Measurements from ENCODE around the gene ST7L. TPM values are rescaled to one million over a fixed set of nuclear protein-coding genes. Genes with fewer than 3 reads are reported as not detected.

Gene ST7L
- total RNA-seq, 2 experiments from 2014 or later = 25.5 to 29.8 TPM

DNA sequence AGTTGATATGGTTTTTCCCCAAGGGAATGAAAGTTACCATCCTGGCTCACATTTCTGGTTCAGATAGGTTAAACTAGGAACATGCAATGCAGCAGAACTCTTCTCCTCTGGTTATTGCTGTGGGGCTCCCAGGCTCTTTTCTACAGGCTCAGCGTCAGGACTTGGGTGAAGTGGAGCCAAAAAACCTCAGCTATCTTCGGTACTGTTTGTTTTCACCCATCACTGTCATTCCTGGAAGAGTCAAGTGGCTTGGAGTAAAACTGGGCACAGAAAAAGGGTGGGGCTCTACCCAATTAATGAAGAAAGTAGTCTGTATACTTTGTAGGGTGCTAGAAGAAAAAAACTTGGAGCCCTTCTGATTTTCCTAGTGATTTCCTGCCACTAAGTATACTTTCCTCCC is 100.8 kb downstream of the ST7L start:
- H3K36me3 ChIP-seq (ENCODE audit: insufficient read depth, low read length) = no peaks in the 10 kb centered on the region
- no peaks in the 10 kb centered on the region for H3K9me3 ChIP-seq (ENCODE audit: control insufficient read depth in 1 of 2, insufficient read depth in 1 of 2, low read length in 2 of 2)
- intact Hi-C loops (cut with DNase I, micrococcal nuclease) = no loop called here
- H3K27me3 Mint-ChIP-seq = no peaks in the 10 kb centered on the region
- no peaks in the 10 kb centered on the region for H3K36me3 Mint-ChIP-seq (ENCODE audit: low read depth)
- ATAC-seq (ENCODE audit: poor library complexity) (no peak), DNase-seq (no peak)
- no peak overlapping the region for H3K4me3 Mint-ChIP-seq
- H3K27ac Mint-ChIP-seq = no peak overlapping the region
- H3K27ac ChIP-seq (ENCODE audit: low read depth in 1 of 2, low read length in 2 of 2) = no peak overlapping the region
- H3K9me3 Mint-ChIP-seq = no peaks in the 10 kb centered on the region
- H3K4me1 Mint-ChIP-seq (ENCODE audit: low read depth) = no peaks in the 10 kb centered on the region
- H3K27me3 ChIP-seq (ENCODE audit: control insufficient read depth in 1 of 2, insufficient read depth in 2 of 2, low read length in 2 of 2) = no peaks in the 10 kb centered on the region
- no peak overlapping the region for H3K4me3 ChIP-seq (ENCODE audit: low read length)
- POLR2A ChIA-PET = no interaction called here
- H3K4me1 ChIP-seq (ENCODE audit: insufficient read depth, low read length) = no peaks in the 10 kb centered on the region
- TF ChIP-seq, protein P1, sequence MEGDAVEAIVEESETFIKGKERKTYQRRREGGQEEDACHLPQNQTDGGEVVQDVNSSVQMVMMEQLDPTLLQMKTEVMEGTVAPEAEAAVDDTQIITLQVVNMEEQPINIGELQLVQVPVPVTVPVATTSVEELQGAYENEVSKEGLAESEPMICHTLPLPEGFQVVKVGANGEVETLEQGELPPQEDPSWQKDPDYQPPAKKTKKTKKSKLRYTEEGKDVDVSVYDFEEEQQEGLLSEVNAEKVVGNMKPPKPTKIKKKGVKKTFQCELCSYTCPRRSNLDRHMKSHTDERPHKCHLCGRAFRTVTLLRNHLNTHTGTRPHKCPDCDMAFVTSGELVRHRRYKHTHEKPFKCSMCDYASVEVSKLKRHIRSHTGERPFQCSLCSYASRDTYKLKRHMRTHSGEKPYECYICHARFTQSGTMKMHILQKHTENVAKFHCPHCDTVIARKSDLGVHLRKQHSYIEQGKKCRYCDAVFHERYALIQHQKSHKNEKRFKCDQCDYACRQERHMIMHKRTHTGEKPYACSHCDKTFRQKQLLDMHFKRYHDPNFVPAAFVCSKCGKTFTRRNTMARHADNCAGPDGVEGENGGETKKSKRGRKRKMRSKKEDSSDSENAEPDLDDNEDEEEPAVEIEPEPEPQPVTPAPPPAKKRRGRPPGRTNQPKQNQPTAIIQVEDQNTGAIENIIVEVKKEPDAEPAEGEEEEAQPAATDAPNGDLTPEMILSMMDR (IDR thresholded peaks at IDR 0.05) = no peak
- CTCF ChIA-PET = no interaction called here

DNA sequence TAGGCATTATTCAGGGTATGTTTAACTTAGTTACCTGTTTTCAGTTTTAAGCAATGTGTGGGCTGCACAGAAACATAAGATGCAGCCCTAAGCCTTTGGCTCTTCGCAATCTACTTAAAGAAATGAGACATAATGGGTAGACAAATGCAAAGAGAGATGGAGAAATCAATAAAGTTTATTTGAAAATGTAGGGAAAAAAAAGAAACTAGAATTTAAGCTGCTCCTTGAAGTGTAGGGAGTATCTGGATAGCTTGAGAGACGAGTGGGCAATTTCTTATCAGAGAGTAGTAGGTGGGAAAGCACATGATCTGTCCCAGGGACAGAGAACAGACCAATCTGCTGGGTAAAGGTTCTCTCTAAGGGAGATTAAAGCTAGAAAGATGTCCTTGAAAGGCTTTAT is 101.3 kb downstream of the ST7L start:
- Mint-ChIP-seq H3K27me3 (no peaks in the 10 kb centered on the region), H3K36me3 (ENCODE audit: low read depth) (no peaks in the 10 kb centered on the region), H3K4me1 (ENCODE audit: low read depth) (no peaks in the 10 kb centered on the region), H3K27ac (no peak overlapping the region), H3K4me3 (no peak overlapping the region), H3K9me3 (no peaks in the 10 kb centered on the region)
- H3K9me3 ChIP-seq (ENCODE audit: control insufficient read depth in 1 of 2, insufficient read depth in 1 of 2, low read length in 2 of 2) = no peaks in the 10 kb centered on the region
- H3K27ac ChIP-seq (ENCODE audit: low read depth in 1 of 2, low read length in 2 of 2) = no peak overlapping the region
- H3K27me3 ChIP-seq (ENCODE audit: control insufficient read depth in 1 of 2, insufficient read depth in 2 of 2, low read length in 2 of 2) = no peaks in the 10 kb centered on the region
- no peak for DNase-seq
- POLR2A ChIA-PET = no interaction called here
- H3K4me1 ChIP-seq (ENCODE audit: insufficient read depth, low read length) = no peaks in the 10 kb centered on the region
- no peak for ATAC-seq (ENCODE audit: poor library complexity)
- no peaks in the 10 kb centered on the region for H3K36me3 ChIP-seq (ENCODE audit: insufficient read depth, low read length)
- no peak overlapping the region for H3K4me3 ChIP-seq (ENCODE audit: low read length)
- intact Hi-C loops (cut with DNase I, micrococcal nuclease) = no loop called here
- TF ChIP-seq, protein P1 (IDR thresholded peaks at IDR 0.05) = no peak
- CTCF ChIA-PET = no interaction called here

DNA sequence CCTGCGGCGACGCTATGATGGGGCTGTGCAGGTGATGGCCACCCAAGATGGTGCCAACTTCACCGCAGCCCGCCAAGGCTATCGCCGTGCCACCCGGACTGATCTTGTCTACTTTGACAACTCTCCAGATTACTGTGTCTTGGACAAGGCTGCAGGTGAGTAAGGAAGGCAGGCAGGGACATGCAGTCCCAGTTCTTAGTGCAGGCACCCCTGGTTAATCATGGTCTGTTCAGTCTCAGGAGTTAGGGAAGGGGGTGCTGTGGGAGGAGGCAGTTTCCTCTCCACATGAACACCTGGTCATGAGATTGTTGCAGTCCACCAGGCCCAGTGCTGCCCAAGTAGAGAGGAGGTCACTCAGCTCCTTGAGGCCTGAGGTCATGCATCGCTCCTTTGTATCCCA is 101.7 kb downstream of the ST7L start:
- ChIA-PET POLR2A (no interaction called here), CTCF (no interaction called here)
- intact Hi-C loops (cut with DNase I, micrococcal nuclease) = no loop called here
- Mint-ChIP-seq H3K27ac (no peak overlapping the region), H3K36me3 (ENCODE audit: low read depth) (no peaks in the 10 kb centered on the region), H3K9me3 (no peaks in the 10 kb centered on the region), H3K4me3 (no peak overlapping the region), H3K4me1 (ENCODE audit: low read depth) (no peaks in the 10 kb centered on the region), H3K27me3 (no peaks in the 10 kb centered on the region)
- no peak overlapping the region for H3K27ac ChIP-seq (ENCODE audit: low read depth in 1 of 2, low read length in 2 of 2)
- H3K4me3 ChIP-seq (ENCODE audit: low read length) = no peak overlapping the region
- TF ChIP-seq, protein P1 (IDR thresholded peaks at IDR 0.05) = no peak
- no peak for ATAC-seq (ENCODE audit: poor library complexity)
- no peaks in the 10 kb centered on the region for H3K27me3 ChIP-seq (ENCODE audit: control insufficient read depth in 1 of 2, insufficient read depth in 2 of 2, low read length in 2 of 2)
- no peaks in the 10 kb centered on the region for H3K36me3 ChIP-seq (ENCODE audit: insufficient read depth, low read length)
- no peaks in the 10 kb centered on the region for H3K9me3 ChIP-seq (ENCODE audit: control insufficient read depth in 1 of 2, insufficient read depth in 1 of 2, low read length in 2 of 2)
- DNase-seq = no peak
- no peaks in the 10 kb centered on the region for H3K4me1 ChIP-seq (ENCODE audit: insufficient read depth, low read length)

Measured in CD4-positive, alpha-beta T cell (primary cell).